NCI-H226 (cell line): ENCODE results near the gene GJB1.
"Not testable (repeated sequence)": the region's sequence is repeated elsewhere in the genome, so short reads cannot be mapped to it uniquely, and the experiment has no call there.

Experiments used
- DNase-seq: peaks from one replicate; pipeline ENCODE4 v3.0.0-alpha.2; 2015

The GJB1 gene

DNA sequence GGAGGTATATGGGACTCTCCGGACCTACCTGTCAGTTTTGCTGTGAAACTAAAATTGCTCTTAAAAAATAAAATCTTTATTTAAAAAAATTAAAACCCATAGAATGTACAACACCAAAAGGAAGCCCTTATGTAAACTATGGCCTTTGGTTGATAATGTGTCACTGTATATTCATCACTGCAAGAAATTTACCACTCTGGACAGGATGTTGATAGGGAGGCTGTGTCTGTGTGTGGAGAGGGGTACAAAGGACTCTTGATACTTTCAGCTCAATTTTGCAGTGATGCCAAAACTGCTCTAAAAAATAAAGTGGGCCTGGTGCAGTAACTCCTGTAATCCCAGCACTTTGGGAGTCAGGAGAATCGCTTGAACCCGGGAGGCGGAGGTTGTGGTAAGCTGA is 33.8 kb downstream of the GJB1 start:
- no peak for DNase-seq

DNA sequence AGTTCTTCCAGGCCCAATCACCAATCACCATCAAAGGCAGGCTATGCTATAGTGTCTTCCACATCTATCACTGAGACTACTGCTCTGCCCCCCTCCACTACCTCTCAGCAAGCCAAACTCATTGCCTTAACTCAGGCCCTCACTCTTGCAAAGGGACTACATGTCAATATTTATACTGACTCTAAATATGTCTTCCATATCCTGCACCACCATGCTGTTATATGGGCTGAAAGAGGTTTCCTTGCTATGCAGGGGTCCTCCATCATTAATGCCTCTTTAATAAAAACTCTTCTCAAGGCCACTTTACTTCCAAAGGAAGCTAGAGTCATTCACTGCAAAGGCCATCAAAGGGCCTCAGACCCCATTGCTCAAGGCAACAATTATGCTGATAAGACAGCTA is 45.6 kb downstream of the GJB1 start:
- not testable (repeated sequence) for DNase-seq

DNA sequence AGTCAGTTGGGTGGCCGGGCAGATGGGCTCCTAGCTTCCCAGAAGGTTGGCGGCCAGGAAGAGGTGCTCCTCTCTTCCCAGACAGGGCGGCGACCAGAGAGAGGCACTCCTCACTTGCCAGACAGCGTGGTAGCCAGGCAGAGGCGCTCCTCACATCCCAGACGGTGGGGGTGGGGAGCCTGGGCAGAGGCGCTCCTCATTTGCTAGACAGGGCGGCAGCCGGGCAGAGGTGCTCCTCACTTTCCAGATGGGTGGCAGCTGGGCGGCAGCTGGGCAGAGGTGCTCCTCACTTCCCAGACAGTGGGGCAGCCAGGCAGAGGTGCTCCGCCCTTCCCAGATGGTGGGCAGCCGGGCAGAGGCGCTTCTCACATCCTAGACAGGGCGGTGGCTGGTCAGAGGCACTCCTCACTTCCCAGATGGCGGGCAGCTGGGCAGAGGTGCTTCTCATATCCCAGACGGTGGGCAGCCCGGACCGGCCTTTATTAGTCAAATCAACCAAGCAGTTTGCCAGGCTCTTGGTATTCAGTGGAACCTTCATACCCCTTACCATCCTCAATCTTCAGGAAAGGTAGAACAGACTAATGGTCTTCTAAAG is 46.9 kb downstream of the GJB1 start:
- DNase-seq = no peak

DNA sequence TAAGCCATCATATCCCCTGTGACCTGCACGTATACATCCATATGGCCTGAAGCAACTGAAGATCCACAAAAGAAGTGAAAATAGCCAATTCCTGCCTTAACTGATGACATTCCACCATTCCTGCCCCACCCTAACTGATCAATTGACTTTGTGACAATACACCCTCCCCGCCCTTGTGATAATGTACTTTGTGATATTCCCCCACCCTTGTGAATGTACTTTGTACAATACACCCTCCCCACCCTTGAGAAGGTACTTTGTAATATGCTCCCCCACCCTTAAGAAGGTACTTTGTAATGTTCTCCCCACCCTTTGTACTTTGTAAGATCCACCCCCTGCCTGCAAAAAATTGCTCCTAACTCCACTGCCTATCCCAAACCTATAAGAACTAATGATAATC is 49.3 kb downstream of the GJB1 start:
- DNase-seq = not testable (repeated sequence)
